Colonic mucosa (tissue), 4 donors: ENCODE data around the gene PRELID3B. TPM values are rescaled to one million over a fixed set of nuclear protein-coding genes. Genes with fewer than 3 reads are reported as not detected.

Experiments used
- DNase-seq: peaks from one replicate; pipeline ENCODE4 v3.0.0-alpha.2; 2020
- H3K27ac ChIP-seq: fragments of 200-600 bp; one replicate; pipeline ENCODE4 v1.8.0; 2021
- H3K27me3 ChIP-seq: fragments of 200-600 bp; one replicate; pipeline ENCODE4 v1.8.0; 2021
- H3K36me3 ChIP-seq: fragments of 200-600 bp; one replicate; pipeline ENCODE4 v1.8.0; 2021
- H3K4me1 ChIP-seq: fragments of 200-600 bp; one replicate; pipeline ENCODE4 v1.8.0; 2021; ENCODE audit warnings: mild to moderate bottlenecking
- H3K4me3 ChIP-seq: fragments of 200-600 bp; one replicate; pipeline ENCODE4 v1.8.0; 2021
- H3K9ac ChIP-seq, 2 donors: one replicate each; pipeline ENCODE4 v1.7.0; 2013; ENCODE audit warnings: control low read depth in 2 of 2, low read depth in 2 of 2, low read length in 2 of 2
- H3K9me3 ChIP-seq: fragments of 200-600 bp; one replicate; pipeline ENCODE4 v1.8.0; 2021
- intact Hi-C: fragments of 100-400 bp; cut with DNase I; formaldehyde crosslinking; loops from one replicate; pipeline ENCODE4 v1.14.1; 2022
- total RNA-seq, 2 donors: library from RNA; stranded (reverse); fragmentation: NEBNext Ultra II Directional in 1 of 2; extraction: Animal tissue kit (Norgen Biotek cat#: 25700) in 1 of 2; gene quantifications; one replicate each; pipeline ENCODE4 v1.2.1, GENCODE V29; 2021
- TF ChIP-seq, protein P1 (sequence below): fragments of 200-600 bp; IDR thresholded peaks from one replicate; pipeline ENCODE4 v1.8.0; 2022; ENCODE audit warnings: antibody characterized with exemption, mild to moderate bottlenecking
- donor health status: healthy.
- donor health status: DM: no; HTN: no; CAD: no.
- donor health status: DM: no; HTN: no; CAD: no.

Gene PRELID3B
- total RNA-seq, 2 donors from 2014 or later: 138 to 141 TPM

DNA sequence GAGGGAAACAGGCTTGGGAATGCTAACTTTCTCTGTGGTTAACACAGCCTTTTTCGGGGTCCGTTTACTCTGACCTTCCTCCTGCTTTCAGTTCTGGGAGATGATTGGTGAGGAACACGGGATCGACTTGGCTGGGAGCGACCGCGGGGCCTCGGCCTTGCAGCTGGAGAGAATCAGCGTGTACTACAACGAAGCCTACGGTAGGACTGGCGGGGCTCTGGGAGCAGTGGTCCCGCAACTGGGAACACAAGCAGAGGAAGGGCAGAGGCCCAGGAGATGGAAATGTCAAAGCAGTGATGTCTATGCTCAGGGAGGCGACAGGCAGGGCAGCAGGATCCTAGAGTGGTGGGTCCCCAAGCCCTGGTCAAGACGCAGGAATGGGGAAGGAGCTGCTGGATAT lies 19.8 kb downstream of the PRELID3B start:
- intact Hi-C loops: no loop called here
- H3K9me3 ChIP-seq: no peaks in the 10 kb centered on the region
- TF ChIP-seq, protein P1, sequence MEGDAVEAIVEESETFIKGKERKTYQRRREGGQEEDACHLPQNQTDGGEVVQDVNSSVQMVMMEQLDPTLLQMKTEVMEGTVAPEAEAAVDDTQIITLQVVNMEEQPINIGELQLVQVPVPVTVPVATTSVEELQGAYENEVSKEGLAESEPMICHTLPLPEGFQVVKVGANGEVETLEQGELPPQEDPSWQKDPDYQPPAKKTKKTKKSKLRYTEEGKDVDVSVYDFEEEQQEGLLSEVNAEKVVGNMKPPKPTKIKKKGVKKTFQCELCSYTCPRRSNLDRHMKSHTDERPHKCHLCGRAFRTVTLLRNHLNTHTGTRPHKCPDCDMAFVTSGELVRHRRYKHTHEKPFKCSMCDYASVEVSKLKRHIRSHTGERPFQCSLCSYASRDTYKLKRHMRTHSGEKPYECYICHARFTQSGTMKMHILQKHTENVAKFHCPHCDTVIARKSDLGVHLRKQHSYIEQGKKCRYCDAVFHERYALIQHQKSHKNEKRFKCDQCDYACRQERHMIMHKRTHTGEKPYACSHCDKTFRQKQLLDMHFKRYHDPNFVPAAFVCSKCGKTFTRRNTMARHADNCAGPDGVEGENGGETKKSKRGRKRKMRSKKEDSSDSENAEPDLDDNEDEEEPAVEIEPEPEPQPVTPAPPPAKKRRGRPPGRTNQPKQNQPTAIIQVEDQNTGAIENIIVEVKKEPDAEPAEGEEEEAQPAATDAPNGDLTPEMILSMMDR: no peak

DNA sequence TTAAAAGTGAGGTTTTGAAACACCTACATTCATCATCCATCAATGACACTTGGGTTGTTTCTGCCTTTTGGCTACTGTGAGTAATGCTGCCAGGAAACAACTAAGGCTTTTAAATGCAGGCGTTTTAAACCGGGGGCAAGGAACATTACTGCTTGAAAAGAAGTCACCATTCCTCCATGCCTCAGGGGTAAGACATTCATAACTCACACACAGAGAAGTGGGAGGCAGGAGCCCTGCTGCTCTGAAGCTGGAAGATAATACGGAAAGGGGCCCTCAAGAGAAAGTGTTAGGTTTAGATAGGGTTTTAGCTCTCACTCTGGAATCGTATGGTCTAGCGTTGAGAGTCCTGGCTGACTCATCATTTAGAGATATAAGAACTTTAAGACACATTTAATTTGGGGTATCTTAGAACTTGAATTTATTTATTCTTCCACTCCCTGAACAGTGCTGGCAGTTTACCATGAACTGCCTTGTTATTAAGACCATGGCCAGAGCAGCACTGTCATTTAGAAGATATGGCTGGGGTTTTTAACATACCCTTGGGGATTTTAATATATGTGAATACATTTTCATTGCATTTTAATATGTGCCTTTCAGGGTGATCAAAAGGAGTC lies 21.5 kb downstream of the PRELID3B start:
- TF ChIP-seq, protein P1: no peak
- intact Hi-C loops: no loop called here
- no peak overlapping the region for H3K4me3 ChIP-seq
- no peak overlapping the region for H3K9ac ChIP-seq
- no peaks in the 10 kb centered on the region for H3K4me1 ChIP-seq
- no peaks in the 10 kb centered on the region for H3K27me3 ChIP-seq
- no peak overlapping the region for H3K27ac ChIP-seq
- DNase-seq: no peak
- no peaks in the 10 kb centered on the region for H3K36me3 ChIP-seq
- H3K9me3 ChIP-seq: no peaks in the 10 kb centered on the region

More for the DNA sequence above, 19.8 kb downstream of the PRELID3B start:
- H3K36me3 ChIP-seq: no peaks in the 10 kb centered on the region
- no peaks in the 10 kb centered on the region for H3K4me1 ChIP-seq
- no peak overlapping the region for H3K4me3 ChIP-seq
- no peak overlapping the region for H3K9ac ChIP-seq
- no peak for DNase-seq
- no peaks in the 10 kb centered on the region for H3K27me3 ChIP-seq
- H3K27ac ChIP-seq: no peak overlapping the region

DNA sequence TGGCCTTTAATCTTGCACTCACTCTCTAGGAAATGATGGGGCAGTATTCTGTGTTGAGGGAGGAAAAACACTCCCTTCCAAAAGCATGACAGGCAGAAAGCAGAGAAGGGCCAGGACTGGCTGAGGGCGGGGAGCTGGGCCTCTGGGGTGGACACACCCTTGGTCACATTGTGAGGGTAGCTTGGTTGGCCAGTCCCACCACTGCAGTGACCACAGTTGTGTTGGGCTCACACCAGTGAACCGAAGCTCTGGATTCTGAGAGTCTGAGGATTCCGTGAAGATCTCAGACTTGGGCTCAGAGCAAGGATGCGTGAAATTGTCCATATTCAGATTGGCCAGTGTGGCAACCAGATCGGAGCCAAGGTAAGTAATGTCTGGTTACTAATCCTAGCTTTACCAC lies 23.4 kb downstream of the PRELID3B start, which contains the start of gene TUBB1:
TSS of gene TUBB1 (plus strand) at position 213 of the 400 bp plus-strand sequence. CDS start at position 307, 94 bp downstream.
- Histone ChIP-seq H3K27ac (no peak within 1 kb of the TSS), H3K27me3 (no peaks in the 10 kb centered on the region), H3K4me1 (no peaks in the 10 kb centered on the region), H3K4me3 (no peak within 1 kb of the TSS), H3K9ac (no peak within 1 kb of the TSS), H3K9me3 (no peaks in the 10 kb centered on the region), H3K36me3 (no peaks in the 10 kb centered on the region)
- DNase-seq: no peak
- intact Hi-C loops: no loop called here
- TF ChIP-seq, protein P1: no peak

DNA sequence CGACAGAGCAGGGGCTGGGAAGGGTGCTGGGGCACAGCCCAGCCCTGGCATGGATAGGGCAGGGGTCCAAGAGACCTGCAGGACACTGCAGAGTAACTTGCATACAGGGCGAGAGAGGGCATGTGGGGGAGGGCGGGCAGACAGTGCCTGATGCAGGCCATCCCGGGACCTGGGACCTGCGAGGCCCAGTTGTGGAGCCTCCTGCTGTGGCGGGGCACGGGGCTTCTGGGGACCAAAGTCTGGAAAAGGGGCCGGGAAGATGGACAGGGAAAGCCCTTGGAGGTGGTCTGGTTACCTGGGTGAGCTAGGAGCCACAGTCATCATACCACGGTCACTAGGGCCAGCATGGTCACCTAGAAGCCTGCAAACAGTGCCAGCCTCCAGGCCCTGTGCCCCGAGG lies 23.8 kb downstream of the PRELID3B start:
- Histone ChIP-seq H3K9ac (no peak overlapping the region), H3K9me3 (no peaks in the 10 kb centered on the region), H3K4me3 (no peak overlapping the region), H3K27me3 (no peaks in the 10 kb centered on the region), H3K36me3 (no peaks in the 10 kb centered on the region), H3K27ac (no peak overlapping the region), H3K4me1 (no peaks in the 10 kb centered on the region)
- intact Hi-C loops: no loop called here
- no peak for DNase-seq
- TF ChIP-seq, protein P1: no peak

DNA sequence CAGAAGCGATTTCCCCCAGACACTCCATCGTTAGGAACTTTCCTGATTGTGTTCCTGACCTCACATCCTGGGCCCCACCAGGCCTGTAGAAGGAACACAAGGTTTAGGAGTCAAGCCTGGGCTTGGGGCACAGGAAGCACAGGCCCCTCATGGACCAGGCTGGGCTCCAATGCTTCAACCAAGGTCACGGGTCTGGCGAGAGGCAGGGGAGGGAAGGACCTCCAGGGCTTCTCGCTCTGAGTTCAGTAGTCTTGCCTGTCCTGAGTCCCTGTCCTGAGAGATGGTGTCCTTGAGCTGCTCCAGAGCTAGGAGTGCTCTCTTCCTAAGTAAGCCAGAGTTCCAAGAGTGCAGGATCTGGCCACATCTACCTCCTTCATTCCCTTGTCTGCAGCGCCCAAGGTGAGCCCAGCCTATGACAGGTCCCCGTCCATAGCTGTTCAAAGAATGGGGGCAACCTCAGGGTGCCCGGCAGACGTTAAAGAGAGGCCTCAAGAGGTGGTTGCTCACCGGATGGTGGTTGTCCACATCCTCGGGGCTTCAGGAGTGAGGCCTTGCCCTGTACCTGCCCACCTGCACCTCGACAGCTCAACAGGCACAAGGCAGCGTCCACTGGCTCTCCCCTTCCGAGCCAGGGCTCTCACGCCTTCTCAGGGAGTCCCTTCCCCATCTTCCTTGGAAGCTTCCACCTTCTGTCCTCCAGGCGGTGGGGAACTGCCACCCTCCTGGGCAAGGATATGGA lies 24.9 kb downstream of the PRELID3B start:
- H3K36me3 ChIP-seq: no peaks in the 10 kb centered on the region
- no peaks in the 10 kb centered on the region for H3K27me3 ChIP-seq
- intact Hi-C loops: no loop called here
- no peak overlapping the region for H3K9ac ChIP-seq
- no peaks in the 10 kb centered on the region for H3K9me3 ChIP-seq
- no peak overlapping the region for H3K27ac ChIP-seq
- H3K4me3 ChIP-seq: no peak overlapping the region
- DNase-seq: no peak
- H3K4me1 ChIP-seq: no peaks in the 10 kb centered on the region
- TF ChIP-seq, protein P1: no peak
